HT-29 (cell line): ENCODE results near the gene SRGN. TPM values are rescaled to one million over a fixed set of nuclear protein-coding genes. Genes with fewer than 3 reads are reported as not detected.

Source experiments
- DNase-seq: peaks from one replicate; pipeline ENCODE4 v3.0.0-alpha.2; 2015; ENCODE audit warnings: low spot score
- total RNA-seq: library from RNA; depleted of rRNA; stranded (reverse); fragments of >200 nt; shearing (Covaris generic); gene quantifications from 2 replicates; pipeline ENCODE4 v1.2.3, GENCODE V29; 2014

Gene SRGN
- total RNA-seq, 1 experiment from 2014 or later: not detected

DNA sequence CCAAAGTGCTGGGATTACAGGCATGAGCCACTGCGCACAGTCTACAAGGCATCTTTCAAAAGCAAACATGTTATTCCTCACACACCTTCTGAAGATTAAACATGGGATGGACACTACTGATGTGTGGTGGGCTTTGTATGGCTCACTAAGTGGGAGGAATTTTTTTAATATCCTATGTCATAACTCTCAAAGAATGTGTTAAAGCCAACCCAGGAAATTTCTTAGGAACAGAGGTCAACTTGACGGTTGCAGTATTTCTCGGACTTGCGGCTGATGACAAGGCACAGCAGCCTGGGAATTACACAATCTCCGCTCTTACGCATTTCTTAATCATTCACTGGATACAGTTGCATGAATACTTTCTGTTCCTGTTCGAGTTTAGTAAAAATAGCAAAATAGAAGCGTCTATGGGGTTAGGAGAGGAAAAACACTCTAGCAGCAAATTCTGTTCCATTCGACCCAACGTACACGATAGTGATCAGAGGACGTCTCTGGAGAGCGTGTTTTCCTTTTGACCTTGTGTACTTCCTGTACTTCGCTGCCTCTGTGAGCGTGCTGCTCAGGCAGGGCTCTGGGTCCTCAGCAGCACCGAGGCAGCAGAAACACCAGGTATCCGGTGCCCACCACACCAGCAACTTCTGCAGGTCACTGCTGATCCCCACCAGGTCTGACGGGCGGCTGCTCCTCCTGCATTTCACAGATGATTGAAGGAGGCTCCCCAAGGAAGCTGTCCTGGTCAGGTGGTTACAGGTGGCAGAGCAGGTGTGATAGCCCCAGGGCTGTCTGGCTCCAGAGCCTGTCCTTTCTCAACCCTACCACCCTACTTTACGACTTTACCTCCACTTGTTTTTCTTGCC, 26.4 kb upstream of the SRGN start:
- peak; percentile 69 for DNase-seq

GRCh38 chr10:69062901-69063300, 25.0 kb upstream of the SRGN start:
- DNase-seq: no peak

DNA sequence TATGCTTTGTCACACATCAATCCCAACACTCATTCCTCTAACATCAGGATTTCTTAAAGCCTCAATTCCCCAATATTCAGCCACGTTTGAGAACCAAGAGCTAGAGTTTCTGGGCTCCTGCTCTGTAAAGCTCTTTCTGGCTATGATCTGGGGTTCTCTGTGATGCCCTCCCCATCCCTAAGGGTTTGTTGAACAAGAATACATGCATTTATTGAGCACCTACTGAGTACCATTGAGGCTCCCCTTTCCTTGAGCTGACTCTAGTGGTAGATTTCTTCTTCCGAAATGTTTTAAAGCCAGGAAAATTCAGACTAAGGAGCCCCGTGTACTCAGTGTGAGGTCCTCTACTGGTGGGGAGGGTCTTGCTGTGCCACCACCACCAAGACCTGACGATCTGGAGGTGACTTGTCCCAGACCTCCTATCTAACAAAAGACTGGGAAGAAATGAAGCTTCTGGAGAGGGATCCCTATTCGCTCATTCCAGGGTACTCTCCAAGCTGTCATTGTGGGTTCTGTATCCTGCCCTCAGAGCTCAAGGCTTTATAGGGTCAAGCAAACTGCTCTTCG, 23.1 kb upstream of the SRGN start:
- DNase-seq: no peak

- no peak for DNase-seq
Measured at GRCh38 chr10:69065406-69066361, 22.2 kb upstream of the SRGN start.

- no peak for DNase-seq
Measured at GRCh38 chr10:69067189-69067588, 20.7 kb upstream of the SRGN start.

DNA sequence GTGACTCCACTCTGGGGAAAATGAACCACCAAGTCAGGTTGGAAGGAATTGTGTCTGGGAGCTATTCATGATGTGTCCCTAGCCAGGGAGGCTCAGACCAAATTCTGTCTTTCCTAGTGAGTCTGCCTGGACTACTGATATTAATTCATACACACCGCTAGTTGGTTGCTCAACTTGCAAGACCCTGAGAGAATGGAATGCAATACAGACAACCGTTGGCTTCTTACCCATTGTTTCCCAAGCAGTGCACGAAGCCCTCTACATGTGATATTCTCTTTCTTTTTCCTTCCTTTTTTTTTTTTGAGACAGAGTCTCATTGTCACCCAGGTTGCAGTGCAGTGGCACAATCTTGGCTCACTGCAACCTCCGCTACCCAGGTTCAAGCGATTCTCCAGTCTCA, 19.4 kb upstream of the SRGN start:
- no peak for DNase-seq

DNA sequence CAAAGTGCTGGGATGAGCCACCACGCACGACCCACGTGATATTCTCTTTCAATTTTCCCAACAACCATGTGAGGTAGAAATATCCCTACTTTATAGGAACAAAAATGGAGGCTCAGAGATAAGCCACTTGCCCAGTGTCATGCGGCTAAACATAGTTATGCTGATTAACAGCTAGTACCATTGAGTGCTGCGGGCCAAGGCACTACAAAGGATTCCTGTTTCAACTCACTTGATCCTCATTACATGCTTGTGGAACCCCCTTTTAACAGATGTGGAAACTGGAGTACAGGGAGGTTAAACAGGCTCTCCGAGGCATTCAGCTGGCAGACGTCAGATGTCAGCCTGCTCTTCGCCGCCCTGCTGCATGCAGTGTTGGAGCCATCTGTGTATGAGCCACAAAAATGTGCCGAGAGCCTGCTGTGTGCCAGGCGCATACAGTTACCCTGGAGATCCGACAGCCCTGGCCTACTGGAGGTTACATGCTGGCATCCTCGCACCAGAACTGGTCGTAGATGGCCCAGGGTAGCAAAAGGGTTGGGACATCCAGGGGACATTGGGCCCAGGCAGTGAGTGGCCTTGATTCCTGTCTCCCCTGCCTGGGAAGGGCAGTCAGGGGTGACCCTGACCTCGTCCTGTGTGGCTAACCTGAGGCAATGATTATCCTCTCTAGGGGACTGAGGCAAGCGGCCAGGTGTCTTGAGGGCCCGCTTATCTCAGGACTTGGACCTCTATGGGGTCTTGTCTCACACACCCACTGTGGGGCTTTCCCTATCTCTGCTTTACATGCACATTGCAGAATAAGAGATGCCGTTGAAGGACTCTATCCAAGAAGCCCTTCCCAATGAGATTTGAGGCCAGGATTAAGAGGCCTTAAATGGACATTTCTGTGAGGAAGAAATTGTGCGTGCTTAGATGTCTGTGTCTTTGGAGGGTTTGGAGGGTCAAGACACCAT, 18.5 kb upstream of the SRGN start:
- DNase-seq: no peak

GRCh38 chr10:69070951-69071350, 17.0 kb upstream of the SRGN start:
- DNase-seq: no peak

GRCh38 chr10:69071610-69072009, 16.3 kb upstream of the SRGN start:
- DNase-seq: no peak

- DNase-seq: no peak
Measured at GRCh38 chr10:69073026-69073425, 14.9 kb upstream of the SRGN start.

DNA sequence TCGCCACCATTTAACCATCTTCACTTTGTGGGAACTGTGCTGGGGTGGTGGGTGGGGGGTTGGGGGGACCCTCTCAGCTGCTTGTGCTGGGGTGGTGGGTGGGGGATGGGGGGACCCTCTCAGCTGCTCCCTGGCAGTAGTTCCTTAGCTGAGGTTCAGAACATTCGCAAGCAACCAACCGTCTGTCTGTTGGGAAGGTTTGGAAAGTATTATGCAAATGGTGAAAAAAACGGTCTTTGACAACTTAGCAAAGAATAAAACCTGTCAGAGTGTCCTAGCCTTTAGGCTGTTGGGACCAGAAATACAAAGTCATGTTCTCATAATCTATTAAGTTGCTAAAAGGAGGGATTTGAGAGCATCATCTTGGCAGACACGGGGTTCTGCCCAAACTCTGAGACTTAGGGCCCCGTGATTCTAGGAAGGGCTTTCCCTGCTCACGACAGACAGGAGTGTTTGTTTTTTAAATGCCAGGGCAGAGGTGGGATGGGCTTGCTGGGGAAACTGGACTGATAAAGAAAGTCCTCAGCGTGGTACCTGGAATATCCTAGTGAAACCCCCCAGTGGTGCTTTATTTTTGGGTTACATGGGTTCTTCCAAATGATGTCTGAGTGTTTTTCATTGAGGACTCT, 14.1 kb upstream of the SRGN start:
- no peak for DNase-seq

DNA sequence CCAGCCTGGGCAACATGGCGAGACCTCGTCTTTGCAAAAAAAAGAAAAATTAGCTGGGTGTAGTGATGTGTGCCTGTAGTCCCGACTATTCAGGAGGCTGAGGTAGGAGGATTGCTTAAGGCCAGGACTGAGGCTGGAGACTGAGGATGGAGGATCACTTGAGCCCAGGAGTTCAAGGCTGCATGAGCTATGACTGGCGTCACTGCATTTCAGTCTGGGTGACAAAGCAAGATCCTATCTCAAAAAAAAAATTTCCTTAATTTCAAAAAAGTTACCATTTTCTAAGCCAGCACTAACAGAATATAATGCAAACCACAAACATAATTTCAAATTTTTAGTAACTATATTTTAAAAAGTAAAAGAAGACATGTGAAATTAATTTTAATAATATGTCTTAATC, 13.4 kb upstream of the SRGN start:
- DNase-seq: no peak

- no peak for DNase-seq
Measured at GRCh38 chr10:69075431-69075830, 12.5 kb upstream of the SRGN start.

- DNase-seq: no peak
Measured at GRCh38 chr10:69078311-69078710, 9.6 kb upstream of the SRGN start.

DNA sequence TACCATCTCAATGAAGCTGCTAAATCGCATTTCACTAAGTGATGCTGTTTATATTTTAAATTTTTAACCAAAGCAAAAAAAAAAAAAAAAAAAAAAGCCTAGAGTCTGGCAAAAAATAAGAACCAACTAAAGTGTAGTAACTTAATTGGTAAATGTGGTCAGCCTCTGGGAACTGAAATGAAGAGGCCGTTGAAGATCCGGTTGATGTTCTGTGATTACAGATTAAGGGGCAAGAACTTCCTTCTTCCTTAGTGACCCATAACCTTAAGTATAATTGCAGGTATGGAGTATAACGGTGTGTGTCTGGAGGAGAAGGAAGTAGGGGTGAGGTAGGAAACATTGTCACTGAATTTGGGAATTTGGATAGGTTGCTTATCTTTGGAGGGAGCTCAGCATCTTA, 7.7 kb upstream of the SRGN start:
- DNase-seq: no peak

- DNase-seq: peak; percentile 4
Measured at GRCh38 chr10:69086001-69086509, 1.8 kb upstream of the SRGN start.

GRCh38 chr10:69088471-69088769, 517 bp downstream of the SRGN start:
- DNase-seq: no peak

DNA sequence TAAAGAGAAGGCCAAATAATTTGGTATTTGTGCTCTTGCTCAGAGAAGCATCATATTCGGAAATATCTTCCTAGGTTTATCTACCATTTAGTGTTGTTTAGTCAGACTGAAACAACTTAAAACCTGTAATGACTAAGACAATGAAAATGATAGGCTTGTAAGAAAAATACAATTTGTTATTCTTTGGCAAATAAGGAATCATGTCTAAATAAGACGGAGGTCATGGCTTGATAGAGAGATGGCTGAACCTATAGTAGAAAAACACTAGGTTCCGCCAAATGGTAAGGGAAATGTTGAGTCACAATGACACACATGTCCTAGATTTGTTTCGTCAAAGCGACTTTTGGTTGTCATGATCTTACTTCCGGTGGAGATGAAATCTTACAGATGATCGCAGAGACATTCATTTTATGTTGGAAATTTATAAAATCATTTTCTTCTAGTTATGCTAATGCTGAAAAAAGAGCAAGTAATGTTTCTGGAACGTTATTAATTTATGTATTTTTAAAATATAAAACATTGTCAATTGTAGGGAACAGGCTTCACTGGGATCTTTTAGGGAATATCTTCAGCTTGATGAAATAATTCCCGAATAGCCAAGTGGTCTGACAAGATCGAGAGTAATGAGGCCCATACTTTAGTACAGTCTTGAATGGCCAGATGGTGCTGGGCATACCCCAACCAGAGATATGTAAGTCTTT, 1.0 kb downstream of the SRGN start:
- DNase-seq: no peak

DNA sequence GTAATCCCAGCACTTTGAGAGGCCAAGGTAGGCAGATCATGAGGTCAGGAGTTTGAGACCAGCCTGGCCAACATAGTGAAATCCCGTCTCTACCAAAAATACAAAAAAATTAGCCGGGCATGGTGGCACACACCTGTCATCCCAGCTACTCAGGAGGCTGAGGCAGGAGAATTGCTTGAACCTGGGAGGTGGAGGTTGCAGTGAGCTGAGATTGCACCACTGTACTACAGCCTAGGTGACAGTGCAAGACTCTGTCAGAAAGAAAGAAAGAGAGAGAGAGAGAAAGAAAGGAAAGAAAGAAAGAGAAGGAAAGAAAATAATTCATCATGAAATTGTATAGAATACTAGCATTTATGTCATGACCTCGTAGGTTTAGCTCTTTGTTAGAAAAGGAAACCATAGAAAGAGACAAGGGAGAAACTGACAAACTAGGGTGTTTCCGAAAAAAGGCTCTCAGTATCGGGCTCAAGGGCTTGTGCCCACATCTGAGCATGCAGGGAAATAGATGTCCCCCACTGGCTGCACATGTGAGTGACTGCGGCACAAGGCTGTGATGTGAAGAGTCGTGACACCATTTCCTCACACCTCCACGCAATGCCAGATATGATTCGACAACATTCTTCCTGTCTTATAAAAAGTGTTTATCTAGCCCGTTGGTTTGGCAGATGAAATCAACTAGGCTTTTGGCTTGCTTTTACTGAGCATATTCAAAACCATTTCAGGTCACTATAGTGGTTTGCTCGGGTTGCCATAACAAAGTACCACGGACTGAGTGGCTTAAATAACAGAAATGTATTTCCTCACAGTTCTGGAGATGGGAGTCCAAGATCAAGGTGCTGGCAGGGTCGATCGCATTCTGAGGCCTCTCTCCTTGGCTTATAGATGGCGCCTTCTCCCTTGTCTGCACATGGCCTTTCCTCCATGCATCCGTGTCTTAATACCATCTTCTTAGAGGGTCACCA, 2.0 kb downstream of the SRGN start:
- no peak for DNase-seq
